NCI-H2171 (cell line): ENCODE measurements around the gene ERP27.

ENCODE experiments used
- DNase-seq: peaks from one replicate; lab custom pipeline; 2025; lab: John Stamatoyannopoulos, UW

Gene ERP27

DNA sequence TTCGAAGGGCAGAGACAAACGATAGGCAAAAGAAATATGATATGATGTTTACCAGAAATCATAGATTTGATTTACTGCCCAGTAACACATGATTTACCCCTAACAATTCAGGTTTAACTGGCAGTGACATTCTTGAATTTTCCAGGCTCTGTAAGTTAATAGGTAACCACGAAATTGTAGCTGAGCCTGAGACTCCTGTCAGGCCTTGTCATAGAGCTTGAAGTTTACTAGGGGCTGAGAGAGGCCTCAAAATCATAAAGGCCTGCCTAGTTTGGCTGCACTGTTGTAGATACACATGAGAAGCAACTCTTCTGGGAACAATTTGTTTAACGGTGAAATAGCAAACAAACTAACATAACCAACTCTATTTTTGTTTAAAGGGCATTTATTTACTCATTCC is 3.3 kb downstream of the ERP27 start:
- DNase-seq, result no peak

DNA sequence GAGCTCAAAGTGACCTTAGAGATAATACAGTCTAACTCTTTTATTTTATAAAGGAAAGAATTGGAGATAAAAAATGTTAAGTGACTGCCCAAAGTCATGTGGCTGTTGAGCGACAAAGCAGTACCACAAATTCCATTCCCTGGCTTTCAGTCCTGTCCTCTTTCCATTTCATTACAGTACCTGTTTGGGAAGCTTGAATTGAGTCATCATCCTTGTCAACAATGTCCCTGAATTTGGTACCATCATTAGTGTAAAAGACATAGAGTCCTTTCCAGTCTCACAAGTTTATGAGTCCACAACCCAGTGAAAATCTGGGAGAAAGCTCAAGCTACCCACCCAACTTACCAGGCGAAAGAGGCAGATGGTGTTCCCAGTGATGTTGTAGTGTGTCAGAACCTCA is 3.8 kb downstream of the ERP27 start:
- DNase-seq, result no peak

DNA sequence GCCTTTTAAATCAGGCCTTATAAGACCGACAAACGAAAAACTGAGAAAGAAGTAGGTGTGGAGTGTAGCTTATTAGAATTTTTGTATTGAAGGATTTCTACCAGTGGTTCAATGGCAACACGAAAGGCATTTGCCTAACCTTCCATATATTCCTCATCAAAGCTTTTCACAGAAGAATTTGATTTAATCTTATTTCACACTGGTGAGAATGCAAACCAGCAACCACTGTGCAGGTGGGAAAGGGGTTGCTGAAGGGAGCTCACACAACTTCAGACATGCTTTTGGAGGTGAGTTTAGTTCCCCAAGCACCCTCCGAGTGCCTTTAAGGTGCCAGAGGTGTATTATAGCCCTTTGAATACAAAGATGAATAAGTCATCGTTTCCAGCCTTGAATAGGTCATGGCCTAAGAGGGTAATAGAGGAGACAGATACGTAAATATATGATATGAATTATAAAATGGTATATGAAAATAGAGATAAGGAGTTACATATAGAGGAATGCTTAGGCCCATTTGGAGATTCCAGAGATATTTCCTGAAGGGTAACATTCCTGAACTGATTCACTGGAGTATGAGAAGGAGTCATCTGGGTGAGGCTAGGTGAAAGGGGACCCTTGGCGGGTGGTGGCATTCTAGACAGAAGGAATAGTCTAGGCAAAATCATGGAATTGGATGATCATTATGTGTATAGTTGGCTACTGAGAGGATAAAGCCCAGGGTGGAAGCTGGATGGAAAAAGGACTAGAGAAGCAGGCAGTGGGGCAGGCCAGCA is 6.4 kb downstream of the ERP27 start:
- DNase-seq, result no peak

DNA sequence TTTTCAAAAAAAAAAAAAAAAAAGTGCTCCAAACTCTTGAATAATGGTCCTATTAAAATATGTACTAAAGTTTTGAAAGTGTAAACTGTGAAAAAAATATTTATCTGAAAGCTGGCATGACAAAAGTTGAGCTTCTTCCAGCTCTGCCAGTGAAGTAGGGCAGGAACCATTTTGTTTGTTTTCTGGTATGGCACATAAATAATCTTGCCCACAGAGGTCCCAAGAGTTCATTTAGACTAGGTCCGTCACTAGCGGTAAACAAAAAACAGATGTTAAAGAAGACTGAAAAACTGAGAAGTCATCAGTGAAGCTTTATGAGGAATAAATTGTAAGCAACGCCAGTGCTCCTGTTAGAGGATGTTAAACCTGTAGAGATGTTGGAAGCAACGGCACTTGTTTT is 7.0 kb downstream of the ERP27 start:
- DNase-seq, result no peak

DNA sequence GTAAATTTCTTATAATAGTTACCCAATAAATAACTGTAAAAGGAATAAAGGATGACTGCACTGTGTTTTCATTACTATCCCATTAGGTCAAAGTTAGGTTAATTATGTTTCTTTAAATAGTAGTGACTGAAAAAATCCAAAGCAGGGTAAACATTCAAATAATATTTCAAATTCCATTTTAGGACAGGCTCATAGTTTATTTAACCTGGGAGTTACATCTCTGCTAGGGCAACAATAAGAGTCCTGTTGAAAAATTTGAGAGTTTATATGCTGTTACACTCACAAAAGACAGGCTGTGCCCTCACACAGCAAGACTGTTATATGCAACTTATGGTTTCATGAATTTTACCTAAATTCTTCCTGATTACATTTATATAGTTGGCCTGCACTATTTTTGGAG is 8.0 kb downstream of the ERP27 start:
- DNase-seq, result no peak

DNA sequence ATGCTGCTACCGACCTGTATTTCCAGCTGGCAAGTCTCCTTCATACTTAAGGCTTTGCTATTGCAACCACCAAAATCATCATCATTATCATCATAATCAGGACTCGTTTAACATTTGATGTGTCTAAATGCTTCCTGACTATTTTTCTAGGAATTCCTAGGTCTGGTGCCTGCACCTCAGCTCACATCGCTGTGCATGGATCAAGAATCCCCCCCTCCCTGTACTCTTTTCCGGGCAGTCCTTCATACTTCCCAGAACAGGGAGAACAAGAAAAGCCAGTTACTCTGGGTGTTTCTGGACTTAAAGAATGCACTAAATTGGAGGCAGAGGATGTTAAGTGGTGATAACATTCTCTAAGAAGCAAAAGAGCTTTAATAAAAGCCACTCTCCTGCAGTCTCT is 9.4 kb downstream of the ERP27 start:
- no peak for DNase-seq

DNA sequence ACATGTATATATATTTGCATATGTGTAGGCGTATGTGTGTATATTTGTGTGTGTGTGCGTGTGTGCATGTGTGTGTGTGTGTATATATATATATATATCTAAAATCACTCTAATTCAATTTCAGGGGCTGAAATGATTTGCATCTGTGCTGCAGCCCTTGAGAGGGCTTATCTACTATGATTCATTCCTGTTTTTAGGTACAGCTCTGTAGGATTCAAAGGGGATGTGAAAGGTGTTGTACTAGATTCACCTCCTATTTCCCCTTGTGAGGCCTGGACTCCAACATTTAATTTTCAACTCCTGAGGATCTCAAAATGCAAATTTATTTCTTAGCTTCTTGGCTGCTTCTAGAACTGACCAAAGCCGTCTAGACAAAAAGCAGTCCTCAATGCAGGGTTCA is 11.1 kb downstream of the ERP27 start:
- DNase-seq, result no peak

DNA sequence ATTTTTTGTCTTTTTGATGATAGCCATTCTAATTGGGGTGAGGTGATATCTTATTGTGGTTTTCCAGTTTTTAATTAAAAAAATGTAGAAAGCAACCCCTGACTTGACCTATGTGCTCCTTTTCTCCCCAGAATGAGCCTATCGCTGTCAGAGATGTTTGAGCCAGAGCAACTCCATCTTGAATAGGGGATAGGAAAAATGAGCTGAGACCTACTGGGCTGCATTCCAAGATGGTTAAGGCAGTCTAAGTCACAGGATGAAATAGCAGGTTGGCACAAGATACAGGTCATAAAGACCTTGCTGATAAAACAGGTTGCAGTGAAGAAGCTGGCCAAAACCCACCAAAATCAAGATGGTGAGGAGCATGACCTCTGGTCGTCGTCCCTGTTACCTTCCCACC is 13.8 kb downstream of the ERP27 start:
- DNase-seq, result no peak

DNA sequence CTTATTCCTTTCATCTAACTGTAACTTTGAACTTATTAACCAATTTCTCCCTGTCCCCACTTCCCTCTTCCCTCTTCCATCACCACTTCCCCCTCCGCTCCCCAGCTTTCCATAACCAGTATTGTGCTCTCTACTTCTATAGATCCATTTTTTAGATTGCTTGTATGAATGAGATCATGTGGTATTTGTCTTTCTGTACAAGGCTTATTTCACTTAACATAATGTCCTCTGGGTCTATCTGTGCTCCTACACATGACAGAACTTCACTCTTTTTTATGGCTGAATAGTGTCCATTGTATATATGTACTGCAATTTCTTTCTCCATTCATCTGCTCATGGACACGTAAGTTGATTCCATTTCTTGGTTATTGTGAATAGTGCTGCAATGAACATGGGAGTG is 14.4 kb downstream of the ERP27 start:
- DNase-seq, result no peak

DNA sequence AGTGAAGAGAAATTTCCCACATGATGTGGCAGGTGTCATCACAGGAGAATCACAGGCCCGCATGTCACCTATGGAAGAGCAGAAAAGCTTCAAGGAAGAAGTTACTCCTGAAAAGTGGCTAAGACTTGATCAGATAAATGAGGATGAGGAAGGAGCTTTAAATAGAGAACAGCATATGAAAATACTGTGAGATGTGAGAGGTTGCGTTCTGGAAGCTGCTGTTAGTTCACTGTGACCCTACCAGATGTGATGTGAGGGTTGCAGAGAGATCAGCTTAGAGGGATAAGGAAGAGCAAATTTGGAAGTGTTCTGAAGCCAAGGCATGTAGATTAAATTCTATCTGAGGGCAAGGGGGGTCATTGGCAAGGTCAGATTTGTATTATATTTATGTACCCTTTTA is 17.1 kb downstream of the ERP27 start:
- no peak for DNase-seq

DNA sequence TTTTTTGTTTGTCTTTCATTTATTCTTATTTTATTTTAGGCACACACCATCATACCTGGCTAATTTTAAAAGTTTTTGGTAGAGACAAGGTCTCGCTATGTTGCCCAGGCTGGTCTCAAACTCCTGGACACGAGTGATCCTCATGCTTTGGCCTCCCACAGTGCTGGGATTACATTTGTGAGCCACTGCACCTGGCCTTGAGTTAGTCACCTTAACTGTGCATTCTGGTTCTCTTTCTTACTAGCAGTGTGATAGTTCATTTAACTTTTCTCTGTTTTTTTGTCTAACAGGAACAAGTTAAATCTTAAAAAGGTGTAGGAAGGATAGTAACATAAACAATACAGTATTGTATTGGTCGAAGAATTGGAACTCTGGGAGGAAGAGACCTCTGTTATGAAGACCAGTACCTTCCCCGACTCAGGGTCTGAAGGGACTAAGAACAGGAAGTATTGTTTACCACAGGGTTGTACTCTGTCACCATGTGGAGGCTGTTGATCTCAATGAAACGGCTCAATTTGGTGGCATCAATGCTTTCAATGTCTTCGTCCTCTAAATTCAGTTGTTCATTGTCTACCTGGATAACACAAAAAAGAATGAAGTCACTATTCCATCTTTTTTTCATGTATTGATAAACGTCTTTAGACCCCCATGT is 17.7 kb downstream of the ERP27 start:
- no peak for DNase-seq

DNA sequence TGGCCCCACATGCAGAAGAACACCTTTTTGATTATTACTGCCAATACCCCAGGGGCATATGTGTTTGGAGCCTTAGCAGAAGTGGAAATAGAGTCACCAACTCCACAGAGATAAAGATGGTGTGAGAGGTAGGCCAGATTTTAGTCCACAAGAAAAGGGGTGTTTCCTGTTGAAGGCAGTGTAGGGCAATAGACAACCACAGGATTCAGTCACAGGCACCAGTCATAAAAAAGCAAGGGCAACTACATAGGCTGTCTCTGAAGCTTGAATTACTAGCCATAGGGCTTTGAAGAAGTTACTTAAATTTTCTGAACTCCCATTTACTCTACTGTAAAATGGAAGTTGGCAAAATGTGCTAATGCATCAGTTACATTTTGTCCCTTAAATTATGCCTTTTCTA is 18.9 kb downstream of the ERP27 start:
- DNase-seq, result no peak

DNA sequence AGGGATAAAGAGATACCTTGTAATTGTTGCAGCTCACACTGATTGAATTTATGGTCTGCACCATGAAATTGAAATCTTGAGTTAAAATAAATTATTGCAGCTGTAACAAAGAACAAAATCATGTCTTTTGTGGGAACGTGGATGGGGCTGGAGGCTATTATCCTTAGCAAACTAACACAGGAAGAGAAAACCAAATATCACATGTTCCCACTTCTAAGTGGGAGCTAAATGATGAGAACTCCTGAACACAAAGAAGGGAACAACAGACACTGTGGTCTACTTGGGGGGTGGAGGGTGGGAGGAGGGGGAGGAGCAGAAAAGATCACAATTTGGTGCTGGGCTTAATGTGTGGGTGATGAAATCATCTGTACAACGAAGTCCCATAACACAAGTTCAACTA is 22.6 kb downstream of the ERP27 start:
- DNase-seq, result no peak

DNA sequence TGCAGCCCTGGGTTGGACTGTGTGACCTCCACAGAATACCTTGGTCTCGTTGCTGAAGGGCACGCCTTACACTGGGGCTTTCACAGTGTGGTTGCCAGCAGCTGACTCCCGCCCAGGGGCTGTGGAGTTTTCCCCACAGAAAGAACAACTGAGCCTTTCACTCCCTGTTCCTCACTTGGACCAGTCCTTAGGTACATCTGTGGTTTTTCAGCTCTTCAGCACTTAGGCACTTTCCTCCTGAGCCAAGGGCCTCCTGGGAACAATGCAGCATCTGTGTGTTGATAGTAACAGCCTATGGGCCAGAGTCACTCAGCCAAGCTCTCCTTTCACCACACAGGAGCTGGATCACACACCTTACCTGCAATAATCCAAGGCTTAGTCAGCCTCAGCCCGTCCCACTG is 25.0 kb downstream of the ERP27 start:
- peak; percentile 69 for DNase-seq

DNA sequence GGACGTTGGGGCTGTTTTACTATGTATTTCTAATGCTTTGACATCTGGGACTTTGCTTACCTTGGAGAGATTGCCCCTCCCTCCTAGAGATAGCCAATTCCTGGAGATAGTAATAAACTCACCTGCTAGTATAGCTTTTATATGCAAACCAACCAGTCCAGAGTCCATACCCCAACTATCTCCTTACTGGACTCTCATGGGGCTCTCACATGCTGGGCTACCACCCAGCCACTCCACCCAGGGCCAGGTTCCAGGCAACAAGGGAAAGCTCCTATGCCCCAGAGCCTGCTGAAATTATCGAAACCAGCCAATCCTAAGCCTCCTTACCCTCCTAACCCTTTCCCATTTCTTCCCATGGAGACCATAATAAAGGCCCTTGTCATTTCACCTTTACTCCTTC is 27.2 kb downstream of the ERP27 start:
- DNase-seq, result no peak

DNA sequence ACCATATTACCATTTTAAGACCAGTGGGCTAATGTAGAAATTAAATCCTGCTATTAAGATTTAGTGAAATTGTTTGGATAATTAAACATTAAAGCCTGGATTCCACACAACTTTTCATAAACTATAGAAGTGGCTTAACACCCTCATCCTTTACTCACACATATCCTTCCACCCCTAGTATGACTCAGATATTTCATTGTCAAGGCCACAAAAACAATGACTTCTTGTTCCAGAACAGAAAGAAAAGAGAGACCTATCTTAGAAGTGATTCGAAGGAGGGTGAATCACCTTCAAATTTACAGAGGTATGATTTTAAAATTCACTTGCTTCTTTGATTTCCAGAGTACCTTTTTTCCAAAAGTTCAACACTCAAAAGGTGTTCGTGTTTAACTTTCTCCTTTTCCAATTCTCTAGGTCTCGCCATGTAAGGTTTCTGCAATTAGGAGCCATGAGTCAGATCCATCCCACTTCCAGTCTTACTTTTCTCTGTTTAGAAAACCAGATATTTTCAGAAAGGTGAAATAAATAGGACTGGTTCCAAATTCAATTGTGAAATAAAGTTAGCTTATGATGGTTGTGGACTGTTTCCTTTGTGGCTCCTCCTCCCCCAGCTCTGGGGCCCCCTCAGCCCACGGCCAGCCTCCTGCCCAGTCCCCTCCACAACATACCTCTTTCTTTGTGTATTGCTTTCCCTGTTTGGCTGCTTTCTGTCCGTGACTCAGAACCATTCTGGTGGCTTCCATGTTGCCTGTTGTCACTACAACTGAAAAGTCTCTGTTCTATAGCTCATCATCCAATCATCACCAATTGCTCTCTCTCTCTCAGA is 28.0 kb downstream of the ERP27 start:
- no peak for DNase-seq

DNA sequence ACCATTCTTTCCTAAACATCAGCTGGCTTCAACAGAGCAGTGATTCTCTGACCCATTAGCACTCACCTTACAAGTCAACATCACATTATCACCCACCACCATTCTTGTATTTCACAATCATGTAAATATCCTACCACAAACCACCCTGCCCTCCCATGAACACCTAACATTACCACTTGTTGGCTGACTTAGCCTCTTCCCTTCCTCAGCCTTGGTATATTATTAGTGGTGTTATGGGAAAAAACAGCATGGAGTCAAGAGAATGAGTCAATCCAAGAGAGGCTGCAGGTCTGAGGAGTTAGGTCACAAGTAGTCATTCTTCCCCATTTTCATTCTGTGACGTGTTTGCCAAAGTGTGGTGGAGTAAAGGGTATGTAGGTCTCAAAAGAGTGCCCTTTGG is 30.4 kb downstream of the ERP27 start:
- no peak for DNase-seq

DNA sequence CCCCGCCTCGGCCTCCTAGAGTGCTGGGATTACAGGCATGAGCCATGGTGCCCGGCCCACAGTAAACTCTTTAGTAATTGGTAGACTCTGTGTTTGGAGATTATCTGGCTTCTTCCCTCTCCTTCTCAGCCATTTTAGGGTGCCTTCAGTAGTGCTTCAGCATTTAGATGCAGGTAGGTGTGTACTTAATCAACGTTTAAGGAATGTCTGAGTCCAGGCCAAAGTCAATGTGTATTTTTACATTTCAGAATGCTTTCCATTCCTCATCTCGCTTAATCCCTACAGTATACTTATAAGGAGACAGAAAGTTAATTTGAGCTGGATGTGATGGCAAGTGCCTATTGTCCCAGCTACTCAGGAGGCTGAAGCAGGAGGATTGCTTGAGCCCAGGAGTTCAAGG is 32.2 kb downstream of the ERP27 start:
- no peak for DNase-seq

DNA sequence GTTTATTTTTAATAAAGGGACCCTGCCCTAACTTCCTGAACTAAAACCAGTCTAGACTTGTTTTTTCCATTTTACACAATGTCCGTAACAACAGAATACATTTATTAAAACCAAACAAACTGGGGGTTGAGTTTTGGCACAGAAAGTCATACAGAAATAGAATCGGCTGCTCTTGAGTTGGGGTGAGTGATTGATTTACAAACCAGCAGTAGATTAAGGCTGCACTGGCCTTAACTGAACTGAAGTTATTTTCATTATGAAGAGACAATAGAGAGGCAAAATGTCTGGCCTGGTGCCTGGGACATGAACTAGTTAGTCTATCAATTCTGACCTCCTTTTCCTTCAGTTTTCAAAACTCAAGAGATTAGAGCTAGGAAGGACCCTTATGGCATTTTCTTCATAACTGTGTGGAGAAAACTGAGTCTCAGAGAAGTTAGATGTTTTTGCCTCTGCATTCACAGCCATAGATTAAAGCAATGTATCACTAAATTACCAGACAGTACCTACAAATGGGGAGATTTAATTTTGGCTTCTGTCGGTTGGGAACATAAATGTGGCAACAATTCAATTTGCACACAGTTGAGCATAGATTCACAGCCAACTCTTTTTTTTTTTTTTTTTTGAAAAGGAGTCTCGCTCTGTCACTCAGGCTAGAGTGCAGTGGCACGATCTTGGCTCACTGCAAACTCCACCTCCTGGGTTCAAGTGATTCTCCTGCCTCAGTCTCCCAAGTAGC is 32.9 kb downstream of the ERP27 start:
- DNase-seq, result no peak

DNA sequence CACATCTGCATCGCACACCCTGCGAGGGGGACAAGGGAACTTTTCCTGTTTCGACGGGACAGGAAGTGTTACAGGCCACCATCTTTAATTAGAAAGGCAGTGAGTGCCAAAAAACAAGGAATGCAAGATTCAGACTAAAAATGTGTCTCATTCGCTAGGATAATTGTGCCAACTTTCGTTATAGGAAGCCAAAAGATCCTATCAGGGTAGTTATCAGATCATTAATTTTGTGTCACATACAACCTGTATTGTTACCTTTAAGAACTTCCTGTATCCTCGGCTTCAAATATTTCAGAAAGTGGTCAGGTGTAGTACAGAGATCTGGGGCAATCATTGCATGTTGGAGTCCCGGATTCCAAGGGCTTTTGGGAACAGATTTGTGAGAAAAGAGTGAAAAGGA is 33.5 kb downstream of the ERP27 start:
- no peak for DNase-seq

DNA sequence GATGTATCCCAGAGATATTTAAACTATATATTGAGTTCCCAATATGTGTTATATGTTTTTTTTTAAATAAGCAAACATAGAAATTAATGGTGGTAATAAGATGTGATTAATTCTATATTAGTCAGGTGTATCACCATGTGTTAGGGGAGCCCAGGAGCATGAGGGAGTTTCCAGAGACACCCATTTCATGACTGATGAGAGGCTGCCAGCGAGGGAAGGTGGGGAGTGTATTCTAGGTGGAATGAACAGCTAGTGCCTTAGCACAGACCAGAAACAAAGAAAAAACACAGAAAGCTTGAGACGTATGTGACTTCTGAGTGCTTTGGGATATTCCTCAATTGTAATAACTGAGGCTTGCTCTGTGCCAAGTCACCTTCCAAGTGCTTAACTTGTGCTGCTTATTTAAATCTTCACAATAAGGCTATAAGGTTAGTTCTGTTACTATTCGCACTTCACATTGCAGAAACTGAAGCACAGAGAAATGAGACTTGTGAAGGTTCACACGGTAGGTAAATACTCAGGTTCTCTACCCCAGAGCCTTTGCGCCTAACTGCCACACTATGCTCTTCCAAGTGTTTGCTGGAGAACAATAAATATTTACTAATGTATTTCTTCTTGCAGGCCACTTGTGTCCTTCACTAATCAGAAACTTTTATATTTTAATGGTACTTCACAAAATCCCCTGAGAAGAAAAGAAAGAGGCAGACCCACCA is 34.8 kb downstream of the ERP27 start:
- no peak for DNase-seq

DNA sequence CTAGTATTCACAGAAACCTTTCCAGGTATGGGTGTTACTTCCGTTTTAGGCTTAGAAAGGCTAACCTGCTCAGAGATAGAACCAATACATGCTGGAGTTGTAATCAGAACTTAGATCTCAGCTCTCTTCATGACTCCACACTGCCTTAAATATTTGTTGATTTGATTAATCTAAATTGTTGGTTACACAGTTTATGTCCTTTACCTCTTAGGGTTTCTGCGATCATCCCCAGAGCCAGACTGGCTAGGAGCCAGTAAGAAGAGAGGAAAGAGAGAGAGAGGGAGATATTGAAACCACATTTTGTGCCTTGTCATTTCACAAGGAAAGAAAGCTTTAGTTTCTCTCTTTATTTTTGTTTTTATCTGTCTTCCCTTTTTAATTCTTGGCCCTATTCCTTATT is 35.9 kb downstream of the ERP27 start:
- DNase-seq, result no peak
